IPS DF 6.9 (cell line): Measurements from ENCODE around the gene MOB1A.
"Not testable (repeated sequence)": the region's sequence is repeated elsewhere in the genome, so short reads cannot be mapped to it uniquely, and the experiment has no call there.

Experiments
- DNase-seq: peaks from one replicate; pipeline ENCODE4 v3.0.0-alpha.2; 2013; ENCODE audit warnings: low read depth, low spot score
- H3K27ac ChIP-seq: one replicate; pipeline ENCODE4 v1.5.1; 2013; ENCODE audit warnings: low read length, control low read depth
- H3K27me3 ChIP-seq: 2 replicates; pipeline ENCODE4 v1.6.1; 2013; ENCODE audit warnings: mild to moderate bottlenecking, low read length; ENCODE audit not compliant: control insufficient read depth, insufficient read depth
- H3K36me3 ChIP-seq: 2 replicates; pipeline ENCODE4 v1.6.1; 2013; ENCODE audit warnings: low read length; ENCODE audit not compliant: control insufficient read depth, insufficient read depth
- H3K4me1 ChIP-seq: 2 replicates; pipeline ENCODE4 v1.6.1; 2013; ENCODE audit warnings: low read length; ENCODE audit not compliant: control insufficient read depth, insufficient read depth
- H3K4me3 ChIP-seq: 2 replicates; pipeline ENCODE4 v1.5.1; 2013; ENCODE audit warnings: mild to moderate bottlenecking, low read length
- H3K9me3 ChIP-seq: 2 replicates; pipeline ENCODE4 v1.6.1; 2013; ENCODE audit warnings: low read length, inconsistent platforms; ENCODE audit not compliant: control insufficient read depth, insufficient read depth
- WGBS: extraction: QIAGEN DNeasy Blood & Tissue Kit; methylation state at CpG from one replicate; pipeline ENCODE4 v1.1.7; 2013; ENCODE audit warnings: mixed read lengths, missing lambda C conversion rate; ENCODE audit not compliant: insufficient read length, insufficient coverage; 5-methylcytosine and 5-hydroxymethylcytosine counted together

MOB1A gene

DNA sequence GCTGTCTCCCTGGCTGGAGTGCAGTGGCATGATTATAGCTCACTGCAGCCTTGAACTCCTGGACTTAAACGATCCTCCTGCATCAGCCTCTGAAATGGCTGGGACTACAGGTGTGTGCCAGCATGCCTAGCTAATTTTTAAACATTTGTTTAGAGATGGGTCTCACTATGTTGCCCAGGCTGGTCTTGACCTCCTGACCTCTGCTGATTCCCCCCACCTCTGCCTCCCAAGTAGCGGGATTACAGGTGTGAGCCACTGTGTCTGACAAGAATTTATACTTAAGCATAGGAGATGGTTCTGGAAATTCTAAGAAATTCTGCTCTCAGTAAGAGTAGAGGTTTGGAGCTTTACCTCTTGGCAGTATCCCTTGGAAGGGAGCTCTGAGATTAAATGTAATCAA, 38.0 kb upstream of the MOB1A start:
- peaks cover 16% of the 10 kb centered on the region; the same call in 1 of the 2 replicates for H3K36me3 ChIP-seq
- WGBS: no CpG with 5 or more reads among the region's 2 CpGs
- H3K27me3 ChIP-seq: no peaks in the 10 kb centered on the region
- DNase-seq: no peak
- no peak overlapping the region for H3K4me3 ChIP-seq
- no peak overlapping the region for H3K27ac ChIP-seq
- no peaks in the 10 kb centered on the region for H3K4me1 ChIP-seq
- no peaks in the 10 kb centered on the region for H3K9me3 ChIP-seq

DNA sequence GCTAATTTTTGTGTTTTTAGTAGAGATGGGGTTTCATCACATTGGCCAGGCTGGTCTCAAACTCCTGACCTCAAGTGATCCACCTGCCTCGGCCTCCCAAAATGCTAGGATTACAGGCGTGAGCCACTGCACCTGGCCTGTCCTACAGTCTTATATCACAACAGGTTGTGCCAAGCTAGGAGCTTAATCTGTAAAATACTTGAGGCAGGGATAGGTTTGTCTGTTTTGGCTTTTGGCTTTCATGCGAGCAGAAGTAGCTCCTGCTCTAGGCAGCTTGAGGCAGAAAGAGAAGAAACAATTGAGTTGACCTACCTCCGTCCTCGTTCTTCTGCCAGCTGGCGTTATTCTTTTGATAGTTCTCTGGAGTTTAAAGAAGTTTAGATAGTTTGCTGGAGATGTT, 37.1 kb upstream of the MOB1A start:
- DNase-seq, H3K27ac ChIP-seq, H3K4me3 ChIP-seq, H3K4me1 ChIP-seq, H3K27me3 ChIP-seq, H3K9me3 ChIP-seq: not testable (repeated sequence)
- WGBS: no CpG with 5 or more reads among the region's 6 CpGs
- peaks cover 20% of the 10 kb centered on the region; the same call in 1 of the 2 replicates for H3K36me3 ChIP-seq

DNA sequence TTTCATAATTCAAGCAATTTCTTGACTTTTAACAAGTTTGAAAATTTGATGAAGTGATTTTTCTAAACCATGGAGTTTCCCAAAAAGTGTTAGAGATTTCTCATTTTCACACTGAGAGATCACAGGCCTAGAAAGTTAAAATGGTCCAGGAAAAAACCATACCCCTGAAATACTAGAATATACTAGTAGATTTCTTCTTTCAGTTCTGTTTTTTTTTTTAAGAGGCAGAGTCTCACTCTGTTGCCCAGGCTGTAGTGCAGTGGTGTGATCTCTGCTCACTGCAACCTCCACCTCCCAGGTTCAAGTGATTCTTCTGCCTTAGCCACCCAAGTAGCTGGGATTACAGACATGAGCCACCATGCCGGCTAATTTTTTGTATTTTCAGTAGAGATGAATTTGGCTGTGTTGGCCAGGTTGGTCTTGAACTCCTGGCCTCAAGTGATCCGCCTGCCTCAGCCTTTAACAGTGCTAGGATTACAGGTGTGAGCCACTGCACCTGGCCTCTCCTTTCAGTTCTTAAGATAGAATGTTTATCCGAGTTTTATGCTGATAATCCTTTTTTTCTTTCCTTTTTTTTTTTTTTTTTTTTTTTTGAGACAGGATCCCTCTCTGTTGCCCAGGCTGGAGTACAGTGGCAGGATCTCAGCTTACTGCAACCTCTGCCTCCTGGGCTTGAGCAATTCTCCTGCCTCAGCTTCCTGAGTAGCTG, 34.2 kb upstream of the MOB1A start:
- no peak overlapping the region for H3K27ac ChIP-seq
- H3K4me3 ChIP-seq: no peak overlapping the region
- H3K9me3 ChIP-seq: no peaks in the 10 kb centered on the region
- H3K27me3 ChIP-seq: no peaks in the 10 kb centered on the region
- peaks cover 23% of the 10 kb centered on the region; the same call in 1 of the 2 replicates for H3K36me3 ChIP-seq
- H3K4me1 ChIP-seq: no peaks in the 10 kb centered on the region
- DNase-seq: no peak
- WGBS: no CpG with 5 or more reads among the region's 3 CpGs

DNA sequence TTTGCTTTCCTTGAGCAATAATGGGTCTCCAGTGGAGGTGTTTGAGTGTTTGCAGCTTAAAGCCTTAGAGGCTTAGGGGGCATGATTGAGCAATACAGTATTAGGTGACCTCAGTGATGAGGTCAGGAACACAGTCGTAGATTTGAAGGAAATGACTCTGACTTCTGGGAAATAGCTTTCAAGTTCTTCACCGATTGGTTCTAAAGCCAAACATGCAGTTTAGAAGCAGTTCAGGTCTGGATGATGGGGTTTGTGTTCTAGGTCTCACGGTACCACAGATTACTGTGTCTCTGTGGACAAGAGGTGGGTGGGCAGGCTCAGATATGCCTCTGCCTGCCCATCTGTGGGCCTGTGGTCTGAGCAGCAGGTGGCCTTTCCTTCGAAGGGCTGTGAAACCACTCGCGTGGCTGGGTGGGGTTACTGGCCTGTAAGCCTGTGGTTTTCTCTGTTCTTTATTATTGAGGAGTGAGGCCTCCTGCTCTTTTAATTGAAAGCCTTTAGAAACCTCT, 27.6 kb upstream of the MOB1A start:
- peaks cover 19% of the 10 kb centered on the region for H3K36me3 ChIP-seq
- H3K4me3 ChIP-seq: no peak overlapping the region
- no peaks in the 10 kb centered on the region for H3K27me3 ChIP-seq
- WGBS: no CpG with 5 or more reads among the region's 6 CpGs
- H3K4me1 ChIP-seq: peaks cover 6% of the 10 kb centered on the region
- no peaks in the 10 kb centered on the region for H3K9me3 ChIP-seq
- H3K27ac ChIP-seq: no peak overlapping the region
- no peak for DNase-seq

DNA sequence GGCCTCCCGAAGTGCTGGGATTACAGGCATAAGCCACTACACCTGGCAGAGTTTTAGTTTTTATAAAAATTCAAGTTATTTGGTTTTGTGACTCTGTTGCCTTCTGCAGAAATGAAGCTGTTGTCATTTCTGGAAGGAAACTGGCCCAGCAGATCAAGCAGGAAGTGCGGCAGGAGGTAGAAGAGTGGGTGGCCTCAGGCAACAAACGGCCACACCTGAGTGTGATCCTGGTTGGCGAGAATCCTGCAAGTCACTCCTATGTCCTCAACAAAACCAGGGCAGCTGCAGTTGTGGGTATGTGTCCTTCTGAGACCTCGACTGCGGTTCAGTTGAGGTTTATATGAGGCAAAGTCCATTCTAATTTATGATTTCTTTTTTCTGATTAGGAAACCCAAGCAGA, 26.9 kb upstream of the MOB1A start:
- peaks cover 16% of the 10 kb centered on the region for H3K36me3 ChIP-seq
- H3K27ac ChIP-seq: no peak overlapping the region
- no peak overlapping the region for H3K4me3 ChIP-seq

DNA sequence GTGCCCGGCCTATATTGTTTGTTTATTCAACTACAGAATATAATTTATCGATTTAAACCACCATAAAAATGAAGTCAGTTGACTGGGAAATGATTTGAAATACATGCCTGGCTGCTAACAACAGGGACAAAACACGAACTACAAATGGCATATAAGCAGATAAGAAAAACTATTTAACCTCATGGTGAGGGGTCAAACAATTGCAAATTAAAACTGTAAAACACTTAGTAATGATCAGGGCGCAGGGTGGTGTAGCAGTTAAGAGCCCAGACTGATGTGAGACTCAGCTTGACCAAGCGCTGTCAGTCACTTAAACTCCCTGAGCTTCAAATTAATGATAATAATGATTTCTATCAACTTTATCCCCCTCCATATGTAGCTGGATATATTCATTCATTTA, 26.4 kb upstream of the MOB1A start:
- H3K4me3 ChIP-seq: no peak overlapping the region
- no peak overlapping the region for H3K27ac ChIP-seq
- WGBS: no CpG with 5 or more reads among the region's 5 CpGs
- H3K36me3 ChIP-seq: peaks cover 16% of the 10 kb centered on the region
- H3K9me3 ChIP-seq: no peaks in the 10 kb centered on the region
- DNase-seq: no peak
- H3K27me3 ChIP-seq: no peaks in the 10 kb centered on the region
- peaks cover 6% of the 10 kb centered on the region for H3K4me1 ChIP-seq

More for the DNA sequence above, 26.9 kb upstream of the MOB1A start:
- DNase-seq: no peak
- Histone ChIP-seq H3K9me3 (no peaks in the 10 kb centered on the region), H3K27me3 (no peaks in the 10 kb centered on the region), H3K4me1 (peaks cover 6% of the 10 kb centered on the region)
- no CpG with 5 or more reads among the region's 6 CpGs for WGBS

DNA sequence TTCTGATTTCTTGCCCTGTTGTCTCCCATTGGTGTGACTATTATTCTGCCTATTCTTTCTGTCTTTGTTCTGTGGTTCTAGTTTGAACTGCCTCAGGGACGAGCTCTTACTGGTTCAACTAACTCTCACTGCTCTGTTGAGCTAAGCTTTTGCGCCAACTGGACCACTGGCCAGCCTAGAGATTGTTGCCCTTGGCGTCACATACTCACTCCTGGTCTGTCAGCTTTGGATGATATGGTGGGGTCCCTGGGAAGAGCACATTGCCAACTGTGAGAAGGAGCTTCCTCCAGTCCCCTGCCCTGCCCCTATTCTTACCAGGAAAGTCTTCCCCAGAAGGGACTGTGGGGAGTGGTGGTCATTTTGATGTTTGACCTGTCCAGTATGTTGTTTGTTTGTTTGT, 25.8 kb upstream of the MOB1A start:
- no peak for DNase-seq
- Histone ChIP-seq H3K27ac (no peak overlapping the region), H3K27me3 (no peaks in the 10 kb centered on the region), H3K4me3 (no peak overlapping the region), H3K36me3 (peaks cover 11% of the 10 kb centered on the region), H3K4me1 (peaks cover 6% of the 10 kb centered on the region), H3K9me3 (no peaks in the 10 kb centered on the region)
- WGBS: no CpG with 5 or more reads among the region's 3 CpGs

DNA sequence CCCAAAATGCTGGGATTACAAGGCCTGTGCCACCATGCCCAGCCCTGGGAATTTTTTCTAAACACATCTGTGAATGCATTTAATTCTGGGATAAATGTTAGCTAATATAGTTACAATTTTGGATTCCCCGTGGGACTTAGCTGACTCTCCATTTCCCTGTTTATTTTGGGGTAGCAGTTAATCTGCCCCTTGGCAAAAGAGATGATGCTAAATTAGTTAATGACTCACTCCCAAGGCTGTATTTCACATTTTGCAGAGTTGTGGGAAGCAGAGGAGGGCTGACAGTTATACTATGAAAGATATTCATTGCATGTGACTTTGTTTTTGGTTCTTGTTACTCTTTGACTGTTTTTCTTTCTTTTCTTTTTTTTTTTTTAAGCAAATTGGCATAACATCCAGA, 22.9 kb upstream of the MOB1A start:
- Histone ChIP-seq H3K9me3 (no peaks in the 10 kb centered on the region), H3K4me1 (peaks cover 7% of the 10 kb centered on the region), H3K27ac (no peak overlapping the region), H3K4me3 (no peak overlapping the region), H3K27me3 (no peaks in the 10 kb centered on the region), H3K36me3 (peaks cover 7% of the 10 kb centered on the region)
- DNase-seq: no peak
- WGBS: no CpG with 5 or more reads among the region's 1 CpG

DNA sequence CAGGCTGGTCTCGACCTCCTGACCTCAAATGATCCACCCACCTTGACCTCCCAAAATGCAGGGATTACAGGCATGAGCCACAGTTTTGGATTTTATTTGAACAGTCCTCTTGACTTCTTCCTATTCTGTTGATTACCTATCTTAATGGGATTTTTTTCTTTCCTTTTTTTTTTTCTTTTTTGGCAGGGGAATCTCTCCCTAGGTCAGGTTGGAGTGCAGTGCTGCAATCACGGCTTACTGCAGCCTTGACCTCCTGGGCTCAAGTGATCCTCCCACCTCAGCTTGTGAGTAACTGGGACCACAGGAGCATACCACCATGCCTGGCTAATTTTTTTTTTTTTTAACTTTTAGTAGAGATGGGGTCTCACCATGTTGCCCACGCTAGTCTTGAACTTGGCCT, 22.5 kb upstream of the MOB1A start:
- H3K27ac ChIP-seq: no peak overlapping the region
- no peaks in the 10 kb centered on the region for H3K9me3 ChIP-seq
- peaks cover 5% of the 10 kb centered on the region for H3K4me1 ChIP-seq
- no CpG with 5 or more reads among the region's 3 CpGs for WGBS
- no peak overlapping the region for H3K4me3 ChIP-seq
- no peak for DNase-seq
- H3K36me3 ChIP-seq: peaks cover 5% of the 10 kb centered on the region
- no peaks in the 10 kb centered on the region for H3K27me3 ChIP-seq

DNA sequence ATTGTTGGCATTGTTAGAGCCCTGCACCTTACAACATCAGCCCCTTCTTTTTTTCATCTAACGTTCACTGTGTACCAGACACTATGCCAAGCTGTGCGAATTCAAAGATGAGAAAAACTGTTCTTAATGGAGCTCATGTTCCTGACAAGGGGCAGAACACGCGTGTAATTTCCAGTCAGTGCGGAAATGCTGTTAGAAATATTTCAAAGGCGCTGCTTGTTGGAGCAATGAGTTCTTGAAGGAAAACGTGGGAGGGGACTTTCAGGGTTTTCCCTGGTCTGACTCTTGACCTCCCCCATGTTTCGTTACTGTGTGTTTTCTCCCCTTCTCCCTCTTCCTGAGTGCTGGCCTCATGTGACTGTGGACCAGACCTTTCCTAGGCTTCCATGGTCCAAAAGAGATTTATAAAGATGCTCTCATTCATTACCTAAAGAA, 21.2 kb upstream of the MOB1A start:
- no peak overlapping the region for H3K27ac ChIP-seq
- H3K4me3 ChIP-seq: peak overlapping the region; percentile 61; the same call in 1 of the 2 replicates
- peaks cover 4% of the 10 kb centered on the region; the same call in 1 of the 2 replicates for H3K4me1 ChIP-seq
- H3K9me3 ChIP-seq: no peaks in the 10 kb centered on the region
- peaks cover 3% of the 10 kb centered on the region; the same call in 1 of the 2 replicates for H3K36me3 ChIP-seq
- WGBS: no CpG with 5 or more reads among the region's 8 CpGs
- H3K27me3 ChIP-seq: no peaks in the 10 kb centered on the region
- DNase-seq: no peak

DNA sequence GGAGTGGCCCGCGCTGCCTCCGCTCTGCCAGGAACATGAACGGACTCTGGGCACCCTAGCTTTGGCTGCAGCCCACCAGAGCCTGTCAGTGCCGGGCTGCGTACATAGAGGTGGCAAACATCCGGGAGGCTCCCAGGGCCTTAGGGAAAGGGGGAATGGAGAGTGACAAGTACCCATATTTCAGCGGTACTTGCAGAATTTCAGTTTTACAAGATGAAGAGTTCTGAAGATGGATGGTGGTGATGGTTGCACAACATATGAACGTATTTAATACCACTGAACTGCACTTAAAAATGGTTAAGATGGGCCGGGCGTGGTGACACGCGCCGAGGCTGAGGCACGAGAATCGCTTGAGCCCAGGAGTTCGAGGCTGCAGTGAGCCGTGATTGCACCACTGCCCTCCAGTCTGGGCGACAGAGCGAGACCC, 20.6 kb upstream of the MOB1A start:
- Histone ChIP-seq H3K27ac (no peak overlapping the region), H3K9me3 (no peaks in the 10 kb centered on the region), H3K4me1 (peaks cover 1% of the 10 kb centered on the region; the same call in 1 of the 2 replicates), H3K4me3 (peak overlapping the region; percentile 61), H3K36me3 (no peaks in the 10 kb centered on the region), H3K27me3 (no peaks in the 10 kb centered on the region)
- WGBS: no CpG with 5 or more reads among the region's 20 CpGs
- DNase-seq: no peak
